GM21515 (cell line): Measurements from ENCODE around the gene WDR49.

Experiments used
- ATAC-seq: cut with Tn5 transposase; IDR thresholded peaks from one replicate; pipeline ENCODE4 v1.9.1; 2021; ENCODE audit not compliant: unreplicated experiment

WDR49 gene

DNA sequence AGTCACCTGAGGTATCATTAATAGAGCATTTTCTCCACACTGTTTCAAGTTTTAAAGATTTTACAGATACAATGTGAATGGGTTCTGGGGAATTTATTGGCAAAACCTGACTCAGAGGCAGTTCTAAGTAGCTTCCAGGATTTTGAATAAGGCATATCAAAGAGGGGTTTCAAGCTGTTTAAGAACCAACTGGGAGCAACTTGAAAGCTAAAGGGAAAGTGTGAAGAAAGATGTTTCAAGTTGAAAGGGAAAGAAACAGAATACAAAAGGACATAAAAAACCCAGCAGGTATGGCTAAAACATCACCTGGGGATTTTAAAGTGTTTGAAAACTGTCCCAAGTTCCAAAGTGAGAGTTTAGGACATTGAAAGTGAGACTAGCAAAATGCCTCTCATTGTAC, 162.1 kb downstream of the WDR49 start:
- ATAC-seq = no peak

DNA sequence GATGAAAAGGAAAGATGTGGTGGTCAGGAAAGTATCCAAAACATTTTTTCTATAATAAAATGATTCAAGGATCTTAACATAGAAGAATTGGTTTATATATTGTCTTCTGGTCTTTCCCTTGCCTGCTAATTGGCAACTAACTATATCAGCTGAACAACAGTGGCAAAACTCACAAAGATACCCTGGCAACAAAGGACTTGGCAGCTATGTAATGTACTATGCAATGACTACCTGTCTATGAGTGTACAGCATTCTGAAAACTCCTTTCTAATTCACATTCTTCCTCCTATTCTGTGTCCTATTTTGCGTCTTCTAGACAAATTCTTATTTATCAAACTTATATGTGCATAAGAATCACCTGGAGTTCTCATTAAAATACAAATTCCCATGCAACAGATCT, 164.2 kb downstream of the WDR49 start:
- ATAC-seq = no peak

DNA sequence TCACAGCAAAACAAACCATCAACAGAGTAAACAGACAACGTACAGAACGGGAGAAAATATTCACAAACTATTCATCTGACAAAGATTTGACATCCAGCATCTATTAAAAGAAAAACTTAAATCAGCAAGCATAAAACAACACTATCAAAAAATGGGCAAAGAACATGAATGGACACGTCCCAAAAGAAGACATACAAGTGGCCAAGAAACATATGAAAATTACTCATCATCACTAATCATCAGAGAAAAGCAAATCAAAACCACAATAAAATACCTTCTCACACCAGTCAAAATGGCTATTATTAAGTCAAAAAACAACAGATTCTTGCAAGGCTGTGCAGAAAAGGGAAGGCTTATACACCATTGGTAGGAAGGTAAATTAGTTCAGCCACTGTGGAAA, 166.2 kb downstream of the WDR49 start:
- ATAC-seq = no peak

DNA sequence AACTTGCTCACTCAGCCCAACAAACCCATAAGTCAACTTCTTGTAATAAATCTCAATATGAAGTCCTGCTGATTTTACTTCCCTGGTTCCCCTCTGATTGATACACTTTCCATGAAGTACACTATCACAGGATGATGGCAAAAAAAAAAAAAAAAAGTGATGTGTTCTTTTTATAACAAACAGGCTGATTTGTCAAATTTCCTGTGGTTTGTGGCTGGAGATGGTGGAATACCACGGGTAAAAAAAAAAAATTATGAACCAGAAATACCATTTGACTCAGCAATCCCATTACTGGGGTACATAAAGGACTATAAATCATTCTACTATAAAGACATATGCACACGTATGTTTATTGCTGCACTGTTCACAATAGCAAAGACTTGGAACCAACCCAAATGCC, 169.2 kb downstream of the WDR49 start:
- no peak for ATAC-seq

DNA sequence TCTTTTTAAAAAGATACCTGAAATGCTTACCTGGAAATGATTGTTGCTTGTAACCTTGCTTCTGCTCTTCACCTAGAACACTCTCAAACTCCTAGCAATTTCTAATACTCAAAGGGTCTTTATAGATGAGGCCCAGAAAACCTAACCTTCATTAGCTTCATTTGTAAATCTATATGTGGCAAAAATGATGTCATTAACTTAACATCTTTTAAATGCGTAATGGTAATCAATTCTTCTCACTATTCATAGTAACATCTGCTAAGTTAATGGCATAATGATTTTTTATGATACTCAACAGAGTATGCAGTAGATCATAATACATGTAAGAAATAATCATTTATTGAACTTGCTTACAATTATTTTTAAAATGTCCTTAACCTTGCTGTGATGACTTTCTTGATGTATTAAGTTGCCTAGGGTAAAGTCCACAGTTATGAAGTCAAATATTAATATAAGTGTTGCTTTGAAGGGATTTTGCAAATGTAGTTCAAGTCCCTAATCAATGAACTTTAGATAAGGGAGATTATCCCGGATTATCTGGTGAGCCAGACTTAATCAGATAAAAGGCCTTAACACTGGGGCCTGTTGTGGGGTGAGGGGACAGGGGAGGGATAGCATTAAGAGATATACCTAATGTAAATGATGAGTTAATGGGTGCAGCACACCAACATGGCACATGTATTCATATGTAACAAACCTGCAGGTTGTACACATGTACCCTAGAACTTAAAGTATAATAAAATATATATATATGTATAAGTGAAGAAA, 169.8 kb downstream of the WDR49 start:
- no peak for ATAC-seq

DNA sequence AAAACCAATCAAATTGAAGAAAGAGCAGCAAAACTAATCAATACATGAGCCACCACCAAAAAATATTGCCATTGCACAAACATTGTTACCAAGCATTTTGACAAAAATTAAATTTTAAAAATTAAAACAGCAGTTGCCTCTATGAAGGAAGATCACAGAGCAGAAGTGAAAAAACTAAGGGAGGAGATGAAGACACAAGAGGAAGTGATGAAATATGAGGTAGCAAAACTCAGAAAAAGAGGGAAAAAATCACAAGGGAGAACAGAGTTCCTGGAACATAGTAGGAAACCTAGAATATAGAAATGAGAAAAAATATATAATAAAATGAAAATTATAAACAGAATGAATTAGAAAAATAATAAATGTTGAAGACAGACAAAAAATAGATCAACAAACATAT, 172.6 kb downstream of the WDR49 start:
- ATAC-seq = no peak

DNA sequence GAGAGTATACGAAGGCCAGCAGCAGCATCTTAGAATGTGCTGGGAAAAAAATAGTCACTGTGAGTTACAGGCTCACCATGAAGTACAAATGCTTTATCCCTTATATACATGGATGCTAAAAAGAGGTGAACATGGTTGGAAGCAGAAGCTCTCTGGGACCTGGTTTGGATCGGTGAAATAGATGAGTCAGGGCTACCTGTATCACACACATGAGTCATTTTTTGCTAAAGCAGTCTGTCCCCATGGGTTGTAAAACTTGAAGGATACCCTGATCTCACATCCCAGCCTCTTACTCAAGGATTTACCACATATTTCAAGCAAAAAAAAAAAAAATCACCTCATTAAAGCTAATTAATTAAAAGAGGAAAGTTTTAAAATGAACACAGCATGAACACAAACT, 173.0 kb downstream of the WDR49 start:
- no peak for ATAC-seq

DNA sequence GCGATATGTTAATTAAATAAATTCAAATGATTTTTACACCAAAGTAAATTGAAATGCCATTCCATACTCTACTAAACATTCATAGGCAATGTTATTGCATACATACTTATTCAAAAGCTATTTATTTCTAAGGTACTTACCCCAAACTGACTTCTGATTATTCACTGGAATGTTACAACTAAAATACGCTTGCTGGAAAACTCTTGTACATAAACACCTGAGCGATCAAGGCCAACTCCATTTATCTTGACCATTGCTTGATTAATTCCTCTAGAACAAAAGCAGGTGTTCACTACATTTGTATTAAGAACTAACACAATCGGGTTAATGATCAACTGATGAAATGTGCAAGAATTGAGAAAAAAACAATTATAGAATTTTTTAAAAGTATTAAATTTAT, 179.9 kb downstream of the WDR49 start, which contains the start of gene SERPINI2:
TSS of gene SERPINI2 (minus strand) at position 180 of the 400 bp plus-strand sequence. CDS start 2,208 bp downstream, outside the sequence.
- no peak for ATAC-seq

DNA sequence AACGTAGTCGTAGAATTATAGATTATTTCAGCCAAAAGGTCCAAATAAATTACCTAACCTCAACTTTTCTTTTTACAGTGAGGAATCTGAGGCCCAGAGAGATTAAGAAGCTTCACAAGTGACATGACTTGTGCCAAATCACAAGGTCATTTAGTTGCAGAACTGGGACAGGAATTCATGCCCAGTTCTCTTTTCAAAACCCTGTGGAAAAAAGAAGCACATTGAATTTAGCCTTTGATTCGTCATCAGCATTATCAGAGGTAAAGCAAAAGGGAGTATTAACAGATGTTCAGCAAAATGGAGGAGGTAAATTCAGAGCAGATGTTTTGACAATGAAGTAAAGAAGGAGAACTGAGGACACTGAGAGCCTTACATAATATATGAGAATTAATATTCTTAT, 184.4 kb downstream of the WDR49 start:
- no peak for ATAC-seq

DNA sequence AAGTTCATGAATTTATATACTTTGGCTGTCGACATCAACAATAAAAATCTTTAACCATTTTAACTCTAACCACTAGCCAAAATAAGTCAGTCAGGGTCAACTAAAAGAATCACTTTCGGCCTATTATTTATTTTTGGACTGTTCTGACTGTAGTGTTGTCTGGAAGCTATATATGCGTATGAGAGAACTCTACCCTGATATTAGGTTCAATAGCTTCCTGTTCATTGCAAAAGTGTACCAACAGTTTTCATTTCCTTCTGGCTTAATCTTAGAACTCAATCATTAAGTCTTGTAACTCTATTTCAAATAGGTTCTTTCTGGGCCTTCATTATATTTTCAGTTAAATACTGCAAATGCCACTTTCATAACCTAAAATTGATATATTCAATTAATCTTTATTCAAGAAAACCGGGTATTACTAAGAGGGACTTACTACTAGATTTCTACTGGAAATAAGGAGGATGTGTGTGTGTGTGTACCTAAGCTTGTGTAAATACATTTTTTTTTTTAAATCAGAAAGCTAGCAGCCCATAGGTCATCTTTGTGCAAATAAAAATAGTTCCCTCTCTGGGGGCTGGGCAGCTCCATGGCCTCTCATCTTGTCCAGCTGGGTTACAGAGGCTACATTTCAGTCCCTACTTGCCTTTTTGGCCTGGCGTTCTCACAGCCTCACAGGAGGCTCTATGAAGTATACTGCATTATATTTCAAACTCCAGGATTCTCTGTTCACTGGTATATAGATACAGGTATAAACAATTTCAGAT, 185.7 kb downstream of the WDR49 start:
- no peak for ATAC-seq

DNA sequence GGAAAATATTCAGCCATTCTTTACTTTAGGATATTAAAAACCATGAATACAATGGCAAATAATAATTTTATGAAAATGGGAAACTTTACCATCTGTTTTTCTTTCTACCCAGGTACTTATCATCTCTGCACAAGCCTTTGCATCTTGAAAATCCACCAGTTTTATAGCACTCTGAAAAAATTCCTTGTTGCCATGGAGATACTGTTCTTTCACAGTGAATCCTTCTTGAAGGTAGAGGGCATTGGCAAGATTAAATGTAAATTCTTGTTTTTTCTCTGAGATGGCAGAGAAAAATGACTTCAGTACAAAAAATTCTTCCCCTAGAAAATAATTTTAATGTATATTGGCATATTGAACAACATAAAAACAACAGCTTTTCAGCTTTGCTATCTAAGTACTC, 186.8 kb downstream of the WDR49 start:
- no peak for ATAC-seq

DNA sequence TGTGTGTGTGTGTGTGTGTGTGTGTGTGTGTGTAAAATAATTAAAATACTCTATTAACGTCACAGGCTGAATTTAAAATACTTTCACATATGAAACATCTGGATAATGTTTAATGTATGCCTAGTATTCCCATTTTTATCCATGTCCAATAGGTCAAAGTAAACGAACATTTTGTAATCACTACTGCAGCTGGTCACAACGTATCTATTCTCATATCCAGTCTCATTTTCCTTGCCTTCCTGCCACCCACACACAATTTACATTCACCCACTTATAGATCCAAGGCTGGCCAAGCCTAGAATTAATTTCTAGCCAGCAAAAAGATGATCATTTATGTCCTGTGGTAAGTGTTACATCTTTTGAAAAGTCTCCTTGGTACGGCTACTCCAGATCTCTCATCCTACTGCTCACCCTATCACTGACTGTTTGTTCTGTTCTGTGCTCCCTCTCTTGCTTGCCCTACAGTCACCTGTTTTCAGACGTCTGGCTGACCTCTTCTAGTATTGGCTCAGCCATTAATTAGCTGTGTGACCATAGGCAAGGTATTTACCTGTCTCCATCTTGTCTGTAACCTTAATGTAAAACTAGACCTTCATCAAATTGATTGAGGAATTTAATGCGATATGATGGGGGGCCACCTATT, 197.5 kb downstream of the WDR49 start:
- ATAC-seq = no peak

DNA sequence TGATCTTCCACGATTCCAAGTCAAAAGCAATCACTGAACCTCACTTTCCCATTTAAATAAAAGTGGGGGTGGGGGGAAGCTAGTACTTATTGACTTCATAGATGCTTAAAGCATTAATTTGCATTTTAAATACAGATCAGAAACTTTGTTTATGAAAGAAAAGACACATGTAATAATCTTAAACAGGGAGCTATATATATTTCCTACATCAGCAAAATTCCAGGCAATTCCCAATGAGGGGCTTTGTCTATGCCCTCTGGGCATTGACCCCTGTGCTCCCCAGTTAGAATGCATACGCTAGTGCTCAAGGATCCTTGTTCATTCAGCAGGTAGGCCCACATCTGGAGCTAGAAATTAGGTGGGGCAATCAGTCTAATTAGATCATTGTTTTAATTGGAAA, 199.9 kb downstream of the WDR49 start:
- no peak for ATAC-seq

DNA sequence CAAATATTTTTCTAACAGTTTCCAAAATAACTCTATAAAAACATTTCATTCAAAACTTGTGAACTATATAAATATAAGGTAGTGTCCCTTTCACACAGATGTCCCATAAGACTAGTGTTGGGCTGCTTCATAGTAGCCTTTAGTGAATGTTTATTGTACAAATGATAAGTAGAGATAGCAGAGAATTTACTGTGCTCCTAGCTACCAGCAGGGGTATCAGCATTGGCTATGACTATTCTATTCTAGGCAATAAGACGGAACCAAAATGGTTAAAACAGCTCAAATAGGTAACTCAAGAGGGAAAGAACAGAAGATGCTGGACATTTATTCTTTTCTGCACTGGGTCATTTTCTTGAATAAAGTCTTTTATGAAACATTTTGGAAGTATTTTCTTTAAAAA, 202.5 kb downstream of the WDR49 start:
- ATAC-seq = no peak

DNA sequence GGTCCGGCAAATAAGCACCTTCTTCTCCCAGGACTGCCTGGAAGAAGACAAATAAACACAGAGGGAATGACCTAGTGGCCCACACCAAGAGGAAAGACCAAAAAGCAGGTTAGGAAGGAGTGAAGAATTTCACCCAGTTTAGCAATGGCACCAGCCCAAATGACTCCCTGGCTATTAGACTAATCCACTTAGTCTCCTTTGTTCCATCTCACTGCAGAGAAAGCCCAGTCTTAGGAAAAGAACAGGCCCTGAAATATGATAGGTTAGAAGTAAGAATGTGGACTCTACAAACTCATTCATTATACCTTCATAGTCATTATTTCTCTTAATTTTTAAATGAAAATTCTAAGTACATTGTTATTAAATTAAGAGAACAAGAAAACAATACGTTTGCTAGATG, 203.1 kb downstream of the WDR49 start:
- ATAC-seq = no peak

DNA sequence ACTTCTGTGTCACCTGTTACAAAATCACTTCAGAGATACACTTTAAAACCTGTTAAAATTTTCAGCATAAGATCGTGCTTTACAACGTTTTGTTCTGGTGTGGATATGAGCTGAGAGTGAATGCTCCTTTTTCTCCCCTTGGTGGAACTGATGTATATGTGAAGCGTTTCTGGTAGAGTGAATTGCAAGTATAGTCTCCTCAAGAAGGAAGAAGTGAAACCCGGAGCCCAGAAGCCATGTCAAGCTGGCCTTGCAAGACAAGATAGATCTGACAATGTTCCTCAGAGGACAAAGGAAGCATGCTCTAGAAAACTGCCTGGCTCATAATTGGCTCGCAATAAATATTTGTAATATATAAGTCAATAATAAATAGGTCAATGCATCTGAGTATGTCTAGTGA, 203.5 kb downstream of the WDR49 start:
- ATAC-seq = no peak

DNA sequence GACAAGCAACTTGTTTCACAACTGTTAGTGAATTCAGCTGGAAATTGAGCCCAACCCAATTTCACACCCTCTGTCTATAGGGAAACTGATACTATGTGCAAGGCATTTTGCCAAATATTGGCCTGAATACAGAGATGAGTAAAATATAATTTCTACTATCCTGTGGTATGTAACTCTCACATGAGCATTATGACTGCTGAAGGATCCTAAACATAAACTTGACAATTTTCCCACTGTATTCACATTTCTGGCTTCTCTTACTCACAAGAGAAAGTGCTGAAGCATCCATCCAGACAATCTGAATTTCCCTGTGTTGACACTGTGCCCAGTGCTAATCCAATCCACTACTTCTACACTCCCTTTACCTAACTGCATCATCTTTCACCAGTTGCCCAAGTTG, 208.3 kb downstream of the WDR49 start:
- no peak for ATAC-seq

DNA sequence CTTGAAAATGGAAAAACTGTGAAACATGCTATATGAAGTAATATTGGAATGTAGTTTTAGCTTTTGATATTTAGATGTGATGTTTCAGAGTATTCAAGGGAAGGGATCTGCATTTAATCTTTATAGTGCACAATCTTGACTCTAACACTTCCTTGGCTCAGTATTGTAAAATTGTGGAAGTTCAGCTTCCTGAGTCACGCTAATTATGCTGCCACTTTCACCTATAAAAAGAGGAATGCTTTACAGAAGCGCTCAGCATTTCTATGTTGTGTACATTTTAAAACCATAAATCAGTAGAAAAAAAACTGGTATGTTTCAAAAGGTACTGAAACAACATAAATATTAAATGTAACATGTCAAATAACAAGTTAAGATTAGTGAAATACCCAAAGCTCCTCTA, 212.5 kb downstream of the WDR49 start:
- no peak for ATAC-seq

DNA sequence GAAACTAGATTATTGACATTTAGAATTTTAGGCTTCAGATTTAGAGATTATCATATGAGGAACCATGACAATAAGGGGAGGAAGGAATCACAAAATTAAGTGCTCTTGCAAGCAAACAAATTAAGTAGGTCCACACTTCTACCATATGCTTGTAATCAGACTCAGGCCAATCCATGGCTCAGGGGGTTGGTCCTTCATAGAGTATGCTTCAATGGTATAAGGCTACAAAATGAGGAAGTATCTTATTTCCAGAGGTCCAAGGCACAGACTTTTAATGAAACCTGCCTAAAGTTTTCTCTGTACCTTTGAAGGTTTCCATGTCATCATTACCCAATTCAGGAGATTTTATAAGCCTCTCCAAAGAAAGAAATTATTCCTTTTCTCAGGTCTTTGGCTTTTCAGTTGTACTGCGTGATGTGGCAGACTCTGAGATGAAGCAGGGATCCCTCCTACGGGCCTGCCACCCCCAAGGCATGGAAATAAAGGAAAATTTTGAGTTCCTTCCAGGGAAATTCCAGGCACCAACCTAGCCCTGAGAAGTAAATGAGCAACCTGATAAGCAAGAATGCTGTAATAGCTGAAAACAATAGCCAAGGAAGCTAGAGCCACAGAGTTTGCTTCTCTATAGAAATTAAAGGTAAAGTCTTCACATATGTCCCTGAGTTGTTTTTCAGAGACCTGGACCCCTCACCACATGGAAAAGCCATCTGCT, 216.2 kb downstream of the WDR49 start:
- ATAC-seq = no peak
